ENCODE measurements around the gene CCDC88C. TPM values are rescaled to one million over a fixed set of nuclear protein-coding genes. Genes with fewer than 3 reads are reported as not detected.

CCDC88C gene
- total RNA-seq, 6 donors from 2014 or later: 33.1 to 119 (median 54.5) TPM

DNA sequence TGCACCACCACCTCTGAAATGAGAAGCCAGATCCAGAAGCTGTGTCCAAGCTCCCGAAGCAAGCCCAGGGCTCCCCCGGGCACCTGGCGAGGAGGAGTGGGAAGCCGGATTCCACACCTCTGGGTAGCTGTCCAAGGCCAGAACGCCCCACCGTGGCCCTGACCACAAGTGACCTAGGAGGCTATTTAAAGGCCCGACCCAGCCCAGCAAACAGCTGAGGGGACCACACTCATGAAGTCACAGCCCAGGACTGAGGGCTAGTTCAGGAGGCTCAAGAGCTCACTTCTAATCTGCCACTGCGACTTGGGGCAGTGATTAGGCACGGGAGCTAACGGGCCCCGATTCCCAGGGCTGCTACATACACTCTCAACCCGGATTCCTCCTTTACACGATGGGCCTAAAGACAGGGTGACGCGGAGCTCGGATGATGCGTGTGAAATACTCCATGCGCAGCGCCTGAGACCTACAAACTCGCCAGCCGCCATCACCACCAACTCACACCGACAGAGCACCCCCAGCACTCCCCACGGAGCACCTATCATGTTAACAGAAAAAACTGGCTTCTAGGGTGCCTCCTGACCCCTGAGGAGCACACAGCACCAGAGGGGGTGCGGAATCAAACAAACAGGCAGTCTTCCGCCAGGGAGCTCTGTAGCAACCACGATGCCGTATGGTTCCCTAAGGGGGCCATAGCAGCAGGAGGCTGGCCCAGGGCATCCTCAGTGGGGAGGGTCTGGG, 89.1 kb downstream of the CCDC88C start:
- no peaks in the 10 kb centered on the region for H3K27me3 ChIP-seq
- no peak overlapping the region for H3K4me3 ChIP-seq
- H3K27ac ChIP-seq: no peak overlapping the region
- 92 to 94% methylated on average over 22 to 25 of the region's 27 CpGs for WGBS, 2 donors
- no peaks in the 10 kb centered on the region for H3K9me3 ChIP-seq
- ATAC-seq (ENCODE audit: low FRiP score in 2 of 2): no peak
- H3K4me1 ChIP-seq: peaks cover 65 to 80% (median 76%) of the 10 kb centered on the region in 4 donors
- TF ChIP-seq, protein P1, sequence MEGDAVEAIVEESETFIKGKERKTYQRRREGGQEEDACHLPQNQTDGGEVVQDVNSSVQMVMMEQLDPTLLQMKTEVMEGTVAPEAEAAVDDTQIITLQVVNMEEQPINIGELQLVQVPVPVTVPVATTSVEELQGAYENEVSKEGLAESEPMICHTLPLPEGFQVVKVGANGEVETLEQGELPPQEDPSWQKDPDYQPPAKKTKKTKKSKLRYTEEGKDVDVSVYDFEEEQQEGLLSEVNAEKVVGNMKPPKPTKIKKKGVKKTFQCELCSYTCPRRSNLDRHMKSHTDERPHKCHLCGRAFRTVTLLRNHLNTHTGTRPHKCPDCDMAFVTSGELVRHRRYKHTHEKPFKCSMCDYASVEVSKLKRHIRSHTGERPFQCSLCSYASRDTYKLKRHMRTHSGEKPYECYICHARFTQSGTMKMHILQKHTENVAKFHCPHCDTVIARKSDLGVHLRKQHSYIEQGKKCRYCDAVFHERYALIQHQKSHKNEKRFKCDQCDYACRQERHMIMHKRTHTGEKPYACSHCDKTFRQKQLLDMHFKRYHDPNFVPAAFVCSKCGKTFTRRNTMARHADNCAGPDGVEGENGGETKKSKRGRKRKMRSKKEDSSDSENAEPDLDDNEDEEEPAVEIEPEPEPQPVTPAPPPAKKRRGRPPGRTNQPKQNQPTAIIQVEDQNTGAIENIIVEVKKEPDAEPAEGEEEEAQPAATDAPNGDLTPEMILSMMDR (IDR thresholded peaks at IDR 0.05): no peak
- TF ChIP-seq EP300 (IDR thresholded peaks at IDR 0.05): no peak
- no peak for TF ChIP-seq POLR2A (IDR thresholded peaks at IDR 0.05)
- no peak for TF ChIP-seq POLR2AphosphoS5 (IDR thresholded peaks at IDR 0.05)
- DNase-seq: no peak
- peaks cover 0 to 7% (median 2%) of the 10 kb centered on the region in 4 donors for H3K36me3 ChIP-seq

- no peaks in the 10 kb centered on the region for H3K9me3 ChIP-seq
- DNase-seq (no peak), ATAC-seq (ENCODE audit: low FRiP score in 2 of 2) (no peak)
- TF ChIP-seq, protein P1 (IDR thresholded peaks at IDR 0.05): no peak
- TF ChIP-seq POLR2A (IDR thresholded peaks at IDR 0.05) (no peak), POLR2AphosphoS5 (IDR thresholded peaks at IDR 0.05) (no peak), EP300 (IDR thresholded peaks at IDR 0.05) (no peak)
- no peaks in the 10 kb centered on the region for H3K27me3 ChIP-seq
- peaks cover 70 to 82% (median 80%) of the 10 kb centered on the region in 4 donors for H3K4me1 ChIP-seq
- H3K27ac ChIP-seq: peak overlapping the region in 3 of 4 donors; percentile 38 to 88 (median 87)
- H3K36me3 ChIP-seq: peaks cover 0 to 7% (median 2%) of the 10 kb centered on the region in 4 donors
- WGBS, 2 donors: 91 to 94% methylated on average over 10 of the region's 10 CpGs
- no peak overlapping the region for H3K4me3 ChIP-seq
Measured at GRCh38 chr14:91327661-91328312, 89.8 kb downstream of the CCDC88C start.

DNA sequence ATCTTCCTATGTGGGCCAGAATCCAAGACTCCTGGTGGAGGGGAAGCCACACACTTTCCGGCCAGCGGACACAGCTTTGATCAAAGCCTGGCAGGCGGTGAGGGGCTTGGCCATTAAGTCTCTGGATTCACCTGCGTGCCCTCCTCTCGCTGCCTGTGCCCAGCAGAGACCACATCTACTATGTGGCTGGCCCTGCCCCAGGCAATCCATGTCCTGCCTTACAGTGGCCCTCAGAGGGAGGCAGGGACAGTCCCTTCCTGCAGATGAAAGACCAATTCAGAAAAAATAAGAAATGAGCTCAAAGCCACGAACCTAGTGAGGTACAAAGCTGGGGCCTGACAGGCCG, 90.4 kb downstream of the CCDC88C start:
- ATAC-seq (ENCODE audit: low FRiP score in 2 of 2) (no peak), DNase-seq (no peak)
- Histone ChIP-seq H3K27me3 (no peaks in the 10 kb centered on the region), H3K4me3 (no peak overlapping the region), H3K4me1 (peaks cover 65 to 81% (median 76%) of the 10 kb centered on the region in 4 donors), H3K9me3 (no peaks in the 10 kb centered on the region), H3K36me3 (peaks cover 0 to 7% (median 2%) of the 10 kb centered on the region in 4 donors), H3K27ac (peak overlapping the region; percentile 0 to 88 (median 62))
- 54 to 69% methylated on average over 5 to 7 of the region's 7 CpGs for WGBS, 2 donors
- TF ChIP-seq POLR2A (IDR thresholded peaks at IDR 0.05): no peak
- TF ChIP-seq, protein P1 (IDR thresholded peaks at IDR 0.05): peak in 1 of 6 experiments; percentile 13

- H3K9me3 ChIP-seq: no peaks in the 10 kb centered on the region
- ATAC-seq (ENCODE audit: low FRiP score in 2 of 2) (no peak), DNase-seq (no peak)
- H3K4me3 ChIP-seq: no peak overlapping the region
- H3K27me3 ChIP-seq: no peaks in the 10 kb centered on the region
- H3K4me1 ChIP-seq: peaks cover 59 to 78% (median 71%) of the 10 kb centered on the region in 4 donors
- WGBS, 2 donors: 60 to 72% methylated on average over 14 of the region's 14 CpGs
- no peak for TF ChIP-seq POLR2A (IDR thresholded peaks at IDR 0.05)
- TF ChIP-seq POLR2AphosphoS5 (IDR thresholded peaks at IDR 0.05): no peak
- no peak for TF ChIP-seq EP300 (IDR thresholded peaks at IDR 0.05)
- TF ChIP-seq, protein P1 (IDR thresholded peaks at IDR 0.05): no peak
- peaks cover 0 to 7% (median 2%) of the 10 kb centered on the region in 4 donors for H3K36me3 ChIP-seq
- peak overlapping the region; percentile 38 to 88 (median 63) for H3K27ac ChIP-seq
Measured at GRCh38 chr14:91326514-91327249, 90.9 kb downstream of the CCDC88C start.

Data from upper lobe of left lung (tissue), 6 donors.